Sigmoid colon (tissue), 7 donors: ENCODE results near the gene TRAT1. TPM values are rescaled to one million over a fixed set of nuclear protein-coding genes. Genes with fewer than 3 reads are reported as not detected.

Experiments used
- DNase-seq: peaks from one replicate; pipeline ENCODE4 v3.0.0-alpha.2; 2019
- H3K27ac ChIP-seq, 4 donors: fragments of 200-600 bp; sonication (generic); one replicate each; pipeline ENCODE4 v1.5.1; 2016 to 2019; ENCODE audit warnings: mild to moderate bottlenecking in 1 of 4
- H3K27me3 ChIP-seq, 3 donors: fragments of 200-600 bp; sonication (generic); one replicate each; pipeline ENCODE4 v1.5.1; 2019; ENCODE audit warnings: mild to moderate bottlenecking in 1 of 3
- H3K36me3 ChIP-seq, 4 donors: fragments of 200-600 bp; sonication (generic); one replicate each; pipeline ENCODE4 v1.5.1; 2016 to 2019
- H3K4me1 ChIP-seq, 4 donors: fragments of 200-600 bp; sonication (generic); one replicate each; pipeline ENCODE4 v1.5.1; 2017 to 2019
- H3K4me3 ChIP-seq, 4 donors: fragments of 200-600 bp; sonication (generic); one replicate each; pipeline ENCODE4 v1.5.1; 2017 to 2019; ENCODE audit warnings: mild to moderate bottlenecking in 2 of 4, moderate library complexity in 1 of 4
- H3K9me3 ChIP-seq, 4 donors: fragments of 200-600 bp in 3 of 4; sonication (generic) in 3 of 4; one replicate each; pipeline versions ENCODE4 v1.5.1 to v1.6.1; 2013 to 2019
- EP300 ChIP-seq, 4 donors: sonication (generic); formaldehyde crosslinking; IDR thresholded peaks; one replicate each; pipeline ENCODE4 v1.6.1; 2017; ENCODE audit warnings: antibody characterized with exemption in 4 of 4
- POLR2A ChIP-seq, 2 donors: fragments of 450-650 bp; IDR thresholded peaks; one replicate each; pipeline ENCODE4 v1.6.1; 2016; ENCODE audit warnings: antibody characterized with exemption in 2 of 2, mild to moderate bottlenecking in 2 of 2, moderate library complexity in 2 of 2
- POLR2AphosphoS5 ChIP-seq, 4 donors: sonication (generic); formaldehyde crosslinking; IDR thresholded peaks; one replicate each; pipeline ENCODE4 v1.6.1; 2017; ENCODE audit warnings: antibody characterized with exemption in 4 of 4
- WGBS, 2 donors: extraction: QIAGEN DNeasy Blood & Tissue Kit; methylation state at CpG; one replicate each; pipeline ENCODE4 v1.1.7; 2013; 5-methylcytosine and 5-hydroxymethylcytosine counted together
- intact Hi-C: fragments of 100-400 bp; cut with DNase I; formaldehyde crosslinking; loops from one replicate; pipeline ENCODE4 v1.15.1; 2023
- polyA plus RNA-seq, 3 donors: library from polyadenylated mRNA; stranded (reverse); fragments of 200-250 nt; gene quantifications; one replicate each; pipeline ENCODE4 v1.2.3, GENCODE V29; 2013
- total RNA-seq, 4 donors: library from RNA; depleted of rRNA; stranded (reverse); fragments of >200 nt; gene quantifications; one replicate each; pipeline ENCODE4 v1.1.0, GENCODE V29; 2016
- TF ChIP-seq, protein P1 (sequence below), 4 experiments: fragments of 450-650 bp in 3 of 4; fragments of 200-600 bp in 1 of 4; IDR thresholded peaks; one replicate each; pipeline ENCODE4 v1.5.1; 2016 to 2019; ENCODE audit warnings: antibody characterized with exemption in 4 of 4, mild to moderate bottlenecking in 3 of 4, moderate library complexity in 2 of 4
- donor health status: healthy with polysubstance abuse.
- donor health status: Bipolar disorder and iron deficiency.
- donor health status: healthy.

TRAT1 gene
- total and polyA plus RNA-seq, 7 donors: 0.27 to 4.4 (median 0.33) TPM; not detected in 4

DNA sequence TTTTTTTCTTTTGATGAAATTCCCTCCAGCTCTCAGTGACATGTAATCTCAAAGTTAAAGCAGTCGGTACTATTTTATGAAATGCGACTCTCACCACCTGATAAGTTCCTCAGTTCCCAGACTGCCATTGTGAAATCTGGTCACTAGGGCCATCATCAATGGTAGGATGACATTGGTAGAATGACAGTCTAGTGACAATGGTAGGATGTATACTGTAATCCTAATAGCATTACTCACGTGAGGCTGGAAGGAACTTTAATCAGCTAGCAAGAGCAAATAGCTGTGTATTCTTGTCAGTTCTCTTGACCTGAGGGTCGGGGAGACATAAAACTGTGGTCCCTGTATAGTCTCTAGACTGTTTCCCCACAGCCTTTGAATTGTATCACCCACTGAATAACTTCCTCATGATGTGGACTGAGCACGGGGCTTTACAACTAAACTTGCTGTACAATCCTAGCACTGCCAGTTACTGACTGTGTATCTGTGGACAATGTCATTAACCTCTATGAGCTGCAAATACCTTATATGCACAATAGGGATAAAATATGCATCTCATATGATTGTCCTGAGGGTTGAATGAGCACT lies 23.2 kb downstream of the TRAT1 start:
- TF ChIP-seq EP300 (IDR thresholded peaks at IDR 0.05) (no peak), POLR2A (IDR thresholded peaks at IDR 0.05) (no peak), POLR2AphosphoS5 (IDR thresholded peaks at IDR 0.05) (no peak)
- TF ChIP-seq, protein P1, sequence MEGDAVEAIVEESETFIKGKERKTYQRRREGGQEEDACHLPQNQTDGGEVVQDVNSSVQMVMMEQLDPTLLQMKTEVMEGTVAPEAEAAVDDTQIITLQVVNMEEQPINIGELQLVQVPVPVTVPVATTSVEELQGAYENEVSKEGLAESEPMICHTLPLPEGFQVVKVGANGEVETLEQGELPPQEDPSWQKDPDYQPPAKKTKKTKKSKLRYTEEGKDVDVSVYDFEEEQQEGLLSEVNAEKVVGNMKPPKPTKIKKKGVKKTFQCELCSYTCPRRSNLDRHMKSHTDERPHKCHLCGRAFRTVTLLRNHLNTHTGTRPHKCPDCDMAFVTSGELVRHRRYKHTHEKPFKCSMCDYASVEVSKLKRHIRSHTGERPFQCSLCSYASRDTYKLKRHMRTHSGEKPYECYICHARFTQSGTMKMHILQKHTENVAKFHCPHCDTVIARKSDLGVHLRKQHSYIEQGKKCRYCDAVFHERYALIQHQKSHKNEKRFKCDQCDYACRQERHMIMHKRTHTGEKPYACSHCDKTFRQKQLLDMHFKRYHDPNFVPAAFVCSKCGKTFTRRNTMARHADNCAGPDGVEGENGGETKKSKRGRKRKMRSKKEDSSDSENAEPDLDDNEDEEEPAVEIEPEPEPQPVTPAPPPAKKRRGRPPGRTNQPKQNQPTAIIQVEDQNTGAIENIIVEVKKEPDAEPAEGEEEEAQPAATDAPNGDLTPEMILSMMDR (IDR thresholded peaks at IDR 0.05): no peak
- H3K4me1 ChIP-seq: no peaks in the 10 kb centered on the region
- WGBS, 2 donors: 78% methylated on average over 5 of the region's 5 CpGs
- no peak overlapping the region for H3K27ac ChIP-seq
- no peaks in the 10 kb centered on the region for H3K36me3 ChIP-seq
- DNase-seq: no peak
- H3K9me3 ChIP-seq: no peaks in the 10 kb centered on the region
- no peak overlapping the region for H3K4me3 ChIP-seq
- H3K27me3 ChIP-seq: no peaks in the 10 kb centered on the region
- intact Hi-C loops: no loop called here

DNA sequence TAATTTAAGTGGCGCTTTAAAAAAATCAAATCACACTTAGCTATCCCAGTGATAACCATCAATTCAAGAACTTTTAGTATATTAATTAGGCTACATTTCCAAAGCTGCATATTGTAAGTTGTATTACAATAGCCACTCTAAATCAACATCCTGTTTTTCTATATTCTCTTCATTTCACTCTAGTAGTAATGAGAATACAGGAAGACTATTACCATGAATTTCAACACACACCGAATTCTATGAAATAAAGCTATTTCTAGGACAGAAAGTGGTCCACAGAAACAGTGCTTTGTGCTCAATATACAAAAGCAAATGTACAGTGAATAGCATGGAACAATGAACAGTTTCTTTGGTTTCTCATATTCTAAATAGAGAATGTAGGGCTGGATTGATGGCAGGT lies 24.6 kb downstream of the TRAT1 start:
- TF ChIP-seq POLR2A (IDR thresholded peaks at IDR 0.05): no peak
- TF ChIP-seq, protein P1 (IDR thresholded peaks at IDR 0.05): no peak
- no peak for TF ChIP-seq POLR2AphosphoS5 (IDR thresholded peaks at IDR 0.05)
- TF ChIP-seq EP300 (IDR thresholded peaks at IDR 0.05): no peak
- 85 to 94% methylated on average over 2 of the region's 2 CpGs for WGBS, 2 donors
- no peak for DNase-seq
- Histone ChIP-seq H3K4me3 (no peak overlapping the region), H3K27ac (no peak overlapping the region), H3K27me3 (no peaks in the 10 kb centered on the region), H3K4me1 (no peaks in the 10 kb centered on the region), H3K36me3 (no peaks in the 10 kb centered on the region), H3K9me3 (no peaks in the 10 kb centered on the region)
- intact Hi-C loops: no loop called here

DNA sequence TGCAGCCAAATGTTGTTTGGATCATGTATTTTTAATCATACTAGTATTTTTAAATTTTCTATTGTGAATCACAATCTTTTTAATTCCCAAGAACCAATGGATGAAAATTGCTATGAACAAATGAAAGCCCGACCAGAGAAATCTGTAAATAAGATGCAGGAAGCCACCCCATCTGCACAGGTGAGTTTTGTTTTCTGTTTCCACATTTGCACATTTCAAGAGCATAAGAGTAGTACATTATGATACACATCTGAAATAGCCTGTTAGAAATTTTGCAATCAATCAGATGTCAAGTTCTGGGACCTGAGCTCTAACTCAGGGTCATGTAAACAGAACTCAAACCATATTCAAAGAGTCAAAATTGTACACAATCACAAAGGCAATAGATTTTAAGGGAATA lies 26.5 kb downstream of the TRAT1 start:
- Histone ChIP-seq H3K36me3 (no peaks in the 10 kb centered on the region), H3K27ac (no peak overlapping the region), H3K9me3 (no peaks in the 10 kb centered on the region), H3K4me3 (no peak overlapping the region), H3K27me3 (no peaks in the 10 kb centered on the region), H3K4me1 (no peaks in the 10 kb centered on the region)
- no peak for DNase-seq
- WGBS, 2 donors: 91 to 92% methylated on average over 1 of the region's 1 CpG
- TF ChIP-seq POLR2A (IDR thresholded peaks at IDR 0.05): no peak
- TF ChIP-seq, protein P1 (IDR thresholded peaks at IDR 0.05): no peak
- no peak for TF ChIP-seq POLR2AphosphoS5 (IDR thresholded peaks at IDR 0.05)
- no peak for TF ChIP-seq EP300 (IDR thresholded peaks at IDR 0.05)
- intact Hi-C loops: no loop called here

DNA sequence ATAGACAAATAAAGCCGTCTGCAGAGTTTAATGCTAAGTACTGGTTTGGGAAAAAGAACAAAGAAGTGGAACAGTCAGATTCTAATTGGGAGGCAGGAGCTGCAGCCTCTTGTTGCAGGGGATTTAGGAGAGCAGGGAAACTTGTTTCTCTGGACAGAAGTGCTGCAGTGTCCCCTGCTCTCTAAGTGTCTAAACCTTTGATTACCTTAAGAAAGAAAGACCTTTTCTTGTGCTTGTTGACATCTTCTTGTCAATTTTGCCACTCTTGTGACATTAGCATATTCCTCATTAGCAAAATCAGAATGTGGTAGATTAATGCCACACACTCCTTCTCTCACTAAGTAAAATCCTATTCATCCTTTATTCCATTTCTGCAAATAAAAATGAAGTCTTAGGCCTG lies 38.8 kb downstream of the TRAT1 start:
- no peak for DNase-seq
- TF ChIP-seq, protein P1 (IDR thresholded peaks at IDR 0.05): no peak
- TF ChIP-seq POLR2AphosphoS5 (IDR thresholded peaks at IDR 0.05) (no peak), EP300 (IDR thresholded peaks at IDR 0.05) (no peak), POLR2A (IDR thresholded peaks at IDR 0.05) (no peak)
- 67 to 84% methylated on average over 1 of the region's 1 CpG for WGBS, 2 donors
- intact Hi-C loops: no loop called here
- Histone ChIP-seq H3K4me3 (no peak overlapping the region), H3K27me3 (no peaks in the 10 kb centered on the region), H3K9me3 (no peaks in the 10 kb centered on the region), H3K36me3 (no peaks in the 10 kb centered on the region), H3K27ac (no peak overlapping the region), H3K4me1 (no peaks in the 10 kb centered on the region)
